WTC11 (cell line): ENCODE data around the gene FITM1.

Experiments
- ATF1 ChIP-seq: sonication (generic); formaldehyde crosslinking; IDR thresholded peaks from 2 replicates; pipeline ENCODE4 v1.8.1; 2023; ENCODE audit warnings: mild to moderate bottlenecking, moderate library complexity, missing genetic modification reagents
- CTCF ChIP-seq: fragments of 200-600 bp; IDR thresholded peaks from 2 replicates; pipeline ENCODE4 v1.8.0; 2022; ENCODE audit warnings: antibody characterized with exemption
- ELF4 ChIP-seq: sonication (generic); formaldehyde crosslinking; IDR thresholded peaks from 2 replicates; pipeline ENCODE4 v1.8.1; 2022; ENCODE audit warnings: low read depth, mild to moderate bottlenecking, moderate library complexity, missing genetic modification reagents
- GABPB1 ChIP-seq: sonication (generic); formaldehyde crosslinking; IDR thresholded peaks from 2 replicates; pipeline ENCODE4 v1.8.1; 2023; ENCODE audit warnings: mild to moderate bottlenecking, missing genetic modification reagents
- IRF2 ChIP-seq: sonication (generic); formaldehyde crosslinking; IDR thresholded peaks from 2 replicates; pipeline ENCODE4 v1.8.0; 2022; ENCODE audit warnings: low read depth, missing genetic modification reagents, borderline replicate concordance
- JUN ChIP-seq: sonication (generic); formaldehyde crosslinking; IDR thresholded peaks from 2 replicates; pipeline ENCODE4 v1.8.0; 2023; ENCODE audit warnings: mild to moderate bottlenecking, missing genetic modification reagents
- PRDM15 ChIP-seq: sonication (generic); formaldehyde crosslinking; IDR thresholded peaks from 2 replicates; pipeline ENCODE4 v1.8.0; 2022; ENCODE audit warnings: missing genetic modification reagents
- SP1 ChIP-seq: sonication (generic); formaldehyde crosslinking; conservative IDR thresholded peaks from 2 replicates; pipeline ENCODE4 v1.8.1; 2022; ENCODE audit warnings: missing genetic modification reagents
- ZNF263 ChIP-seq: sonication (generic); formaldehyde crosslinking; IDR thresholded peaks from 2 replicates; pipeline ENCODE4 v1.8.1; 2022; ENCODE audit warnings: low read depth, mild to moderate bottlenecking, moderate library complexity, missing genetic modification reagents
- TF ChIP-seq, protein P1 (sequence below): sonication (generic); formaldehyde crosslinking; IDR thresholded peaks from 2 replicates; pipeline ENCODE4 v1.8.0; 2022; ENCODE audit warnings: mild to moderate bottlenecking, missing genetic modification reagents
- TF ChIP-seq, protein P2 (sequence below): sonication (generic); formaldehyde crosslinking; conservative IDR thresholded peaks from 2 replicates; pipeline ENCODE4 v1.8.1; 2023; ENCODE audit warnings: mild to moderate bottlenecking, low read depth, missing genetic modification reagents, moderate library complexity
- TF ChIP-seq, protein P3 (sequence below): sonication (generic); formaldehyde crosslinking; conservative IDR thresholded peaks from 2 replicates; pipeline ENCODE4 v1.8.1; 2022; ENCODE audit warnings: mild to moderate bottlenecking, missing genetic modification reagents

- TF ChIP-seq, protein P1, sequence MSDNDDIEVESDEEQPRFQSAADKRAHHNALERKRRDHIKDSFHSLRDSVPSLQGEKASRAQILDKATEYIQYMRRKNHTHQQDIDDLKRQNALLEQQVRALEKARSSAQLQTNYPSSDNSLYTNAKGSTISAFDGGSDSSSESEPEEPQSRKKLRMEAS (CRISPR knock-in tag) = no peak
- no peak for TF ChIP-seq ZNF263 (CRISPR knock-in tag)
- TF ChIP-seq ELF4 (CRISPR knock-in tag) = no peak
- no peak for TF ChIP-seq PRDM15
- no peak for TF ChIP-seq CTCF
- 0 out of 2 replicates have a peak, but pooled peaks have one; percentile 6 for TF ChIP-seq JUN (CRISPR knock-in tag)
- no peak for TF ChIP-seq SP1
- TF ChIP-seq ATF1 = no peak
- TF ChIP-seq, protein P2, sequence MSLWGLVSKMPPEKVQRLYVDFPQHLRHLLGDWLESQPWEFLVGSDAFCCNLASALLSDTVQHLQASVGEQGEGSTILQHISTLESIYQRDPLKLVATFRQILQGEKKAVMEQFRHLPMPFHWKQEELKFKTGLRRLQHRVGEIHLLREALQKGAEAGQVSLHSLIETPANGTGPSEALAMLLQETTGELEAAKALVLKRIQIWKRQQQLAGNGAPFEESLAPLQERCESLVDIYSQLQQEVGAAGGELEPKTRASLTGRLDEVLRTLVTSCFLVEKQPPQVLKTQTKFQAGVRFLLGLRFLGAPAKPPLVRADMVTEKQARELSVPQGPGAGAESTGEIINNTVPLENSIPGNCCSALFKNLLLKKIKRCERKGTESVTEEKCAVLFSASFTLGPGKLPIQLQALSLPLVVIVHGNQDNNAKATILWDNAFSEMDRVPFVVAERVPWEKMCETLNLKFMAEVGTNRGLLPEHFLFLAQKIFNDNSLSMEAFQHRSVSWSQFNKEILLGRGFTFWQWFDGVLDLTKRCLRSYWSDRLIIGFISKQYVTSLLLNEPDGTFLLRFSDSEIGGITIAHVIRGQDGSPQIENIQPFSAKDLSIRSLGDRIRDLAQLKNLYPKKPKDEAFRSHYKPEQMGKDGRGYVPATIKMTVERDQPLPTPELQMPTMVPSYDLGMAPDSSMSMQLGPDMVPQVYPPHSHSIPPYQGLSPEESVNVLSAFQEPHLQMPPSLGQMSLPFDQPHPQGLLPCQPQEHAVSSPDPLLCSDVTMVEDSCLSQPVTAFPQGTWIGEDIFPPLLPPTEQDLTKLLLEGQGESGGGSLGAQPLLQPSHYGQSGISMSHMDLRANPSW (CRISPR knock-in tag) = no peak
- TF ChIP-seq IRF2 (CRISPR knock-in tag) = no peak
- no peak for TF ChIP-seq GABPB1 (CRISPR knock-in tag)
- TF ChIP-seq, protein P3, sequence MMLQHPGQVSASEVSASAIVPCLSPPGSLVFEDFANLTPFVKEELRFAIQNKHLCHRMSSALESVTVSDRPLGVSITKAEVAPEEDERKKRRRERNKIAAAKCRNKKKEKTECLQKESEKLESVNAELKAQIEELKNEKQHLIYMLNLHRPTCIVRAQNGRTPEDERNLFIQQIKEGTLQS (CRISPR knock-in tag) = no peak
Measured at GRCh38 chr14:24147761-24148428, 17.4 kb downstream of the FITM1 start.
